Measurements from ENCODE around the gene FAM228A. TPM values are rescaled to one million over a fixed set of nuclear protein-coding genes. Genes with fewer than 3 reads are reported as not detected.

Gene FAM228A
- total RNA-seq, 2 experiments from 2014 or later: 0.23 TPM; not detected in 1

Other genes with a start within 250 kb of the FAM228A start
- 10 to 100 TPM; 24.7 to 25.6 TPM for gene ATAD2B, start 247.9 kb upstream of the FAM228A start, total RNA-seq
- 10 to 100 TPM in 1 of 2 experiments, 1 to 10 TPM in 1; 9.6 to 11.9 TPM for gene UBXN2A, start 234.6 kb upstream of the FAM228A start, total RNA-seq
- gene MFSD2B, start 165.0 kb upstream of the FAM228A start, total RNA-seq: not detected
- gene WDCP, start 127.7 kb upstream of the FAM228A start, total RNA-seq: 10 to 100 TPM; 16.3 to 21.8 TPM
- gene FKBP1B, start 125.3 kb upstream of the FAM228A start, total RNA-seq: 1 to 10 TPM; 1.0 to 1.9 TPM
- gene SF3B6, start 98.7 kb upstream of the FAM228A start, total RNA-seq: 10 to 100 TPM; 82.3 to 88.5 TPM
- gene TP53I3, start 90.2 kb upstream of the FAM228A start, total RNA-seq: 1 to 10 TPM; 2.5 to 2.7 TPM
- not detected for gene PFN4, start 51.7 kb upstream of the FAM228A start, total RNA-seq
- gene FAM228B, start 51.6 kb upstream of the FAM228A start, total RNA-seq: 1 to 10 TPM; 7.9 to 8.7 TPM
- gene ITSN2, start 185.5 kb downstream of the FAM228A start, total RNA-seq: 10 to 100 TPM; 72.8 to 76.6 TPM

Data from activated CD4-positive, alpha-beta T cell treated with anti-CD3 and anti-CD28 coated beads, Interleukin-2, amount 10 ng/mL, durations not matched to agents 7 days and 5 days (primary cell).